GM23248 (cell line): Measurements from ENCODE around the gene REPS2.

Source experiments
- EZH2 ChIP-seq: fragments of 200-600 bp; sonication (generic); IDR thresholded peaks from 2 replicates; pipeline ENCODE4 v1.6.1; 2018; ENCODE audit warnings: antibody characterized with exemption, mild to moderate bottlenecking; ENCODE audit not compliant: insufficient read depth, poor library complexity, severe bottlenecking
- EZH2phosphoT487 ChIP-seq: fragments of 200-600 bp; sonication (generic); IDR thresholded peaks from 2 replicates; pipeline ENCODE4 v1.6.1; 2018; ENCODE audit warnings: antibody characterized with exemption, moderate library complexity, mild to moderate bottlenecking, low read depth; ENCODE audit not compliant: insufficient read depth

DNA sequence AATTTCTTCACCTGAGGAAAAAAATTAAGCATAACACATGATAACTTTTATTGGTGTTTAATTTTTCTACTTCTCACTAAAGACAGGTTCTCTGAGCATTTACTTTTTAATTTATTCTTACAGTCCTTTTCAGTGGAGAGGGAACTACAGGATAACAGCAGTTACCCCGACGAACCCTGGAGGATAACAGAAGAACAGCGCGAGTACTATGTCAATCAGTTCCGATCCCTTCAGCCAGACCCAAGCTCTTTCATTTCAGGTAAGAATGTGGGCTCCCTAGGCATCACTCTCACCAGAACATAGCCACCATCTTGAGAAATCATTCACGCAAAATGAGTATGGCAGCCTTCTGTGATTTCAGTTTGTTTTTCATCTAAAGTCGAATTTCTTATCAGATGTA, 100.8 kb downstream of the REPS2 start:
- no peak for TF ChIP-seq EZH2
- no peak for TF ChIP-seq EZH2phosphoT487
